MCF 10A (cell line): ENCODE measurements around the gene CDK14. TPM values are rescaled to one million over a fixed set of nuclear protein-coding genes. Genes with fewer than 3 reads are reported as not detected.
"Not testable (repeated sequence)": the region's sequence is repeated elsewhere in the genome, so short reads cannot be mapped to it uniquely, and the experiment has no call there.

Source experiments
- BruUV-seq: library from RNA; stranded (reverse); fragments of 400-500 nt; replicated peaks from 2 replicates; lab custom pipeline; 2021; lab: Mats Ljungman, UMichigan
- CTCF ChIA-PET: fragments of 300-600 bp; sonication (Branson Sonifier 250); formaldehyde crosslinking; extraction: SDS; loops from one replicate; lab custom pipeline; 2021; ENCODE audit warnings: antibody characterized with exemption, inconsistent platforms; lab: Yijun Ruan, JAX
- POLR2A ChIA-PET: fragments of 300-600, 350-650 bp; sonication (Branson Sonifier 250); formaldehyde crosslinking; extraction: SDS; loops from one replicate; lab custom pipeline; 2020; ENCODE audit warnings: antibody characterized with exemption, inconsistent platforms; lab: Yijun Ruan, JAX
- DNase-seq: peaks from one replicate; pipeline ENCODE4 v3.0.0-alpha.2; 2018; ENCODE audit not compliant: unreplicated experiment
- H3K27ac Mint-ChIP-seq: one replicate; pipeline ENCODE4 v1.8.0; 2022; ENCODE audit warnings: mild to moderate bottlenecking, low read depth, mixed read lengths; ENCODE audit not compliant: unreplicated experiment
- H3K27me3 Mint-ChIP-seq: one replicate; pipeline ENCODE4 v1.8.0; 2022; ENCODE audit warnings: mixed read lengths; ENCODE audit not compliant: insufficient read depth, unreplicated experiment
- H3K36me3 Mint-ChIP-seq: one replicate; pipeline ENCODE4 v1.8.0; 2022; ENCODE audit warnings: mild to moderate bottlenecking, moderate library complexity, mixed read lengths; ENCODE audit not compliant: insufficient read depth, unreplicated experiment
- H3K4me1 Mint-ChIP-seq: one replicate; pipeline ENCODE4 v1.8.0; 2022; ENCODE audit warnings: mixed read lengths; ENCODE audit not compliant: insufficient read depth, unreplicated experiment
- H3K4me3 Mint-ChIP-seq: one replicate; pipeline ENCODE4 v1.8.0; 2022; ENCODE audit warnings: mild to moderate bottlenecking, moderate library complexity, mixed read lengths; ENCODE audit not compliant: unreplicated experiment
- H3K9me3 Mint-ChIP-seq: one replicate; pipeline ENCODE4 v1.8.0; 2022; ENCODE audit warnings: mixed read lengths; ENCODE audit not compliant: unreplicated experiment
- intact Hi-C: fragments of 100-400 bp; cut with micrococcal nuclease; formaldehyde crosslinking; loops from 2 replicates; pipeline ENCODE4 v1.14.1; 2022
- total RNA-seq: library from RNA; stranded (reverse); gene quantifications from 2 replicates; pipeline ENCODE4 v1.2.3, GENCODE V29; 2022
- TF ChIP-seq, protein P1 (sequence below): fragments of 200-600 bp; IDR thresholded peaks from one replicate; pipeline ENCODE4 v1.8.0; 2022; ENCODE audit warnings: antibody characterized with exemption, mild to moderate bottlenecking; ENCODE audit not compliant: unreplicated experiment

Gene CDK14
- total RNA-seq, 1 experiment from 2014 or later = 32.0 TPM

DNA sequence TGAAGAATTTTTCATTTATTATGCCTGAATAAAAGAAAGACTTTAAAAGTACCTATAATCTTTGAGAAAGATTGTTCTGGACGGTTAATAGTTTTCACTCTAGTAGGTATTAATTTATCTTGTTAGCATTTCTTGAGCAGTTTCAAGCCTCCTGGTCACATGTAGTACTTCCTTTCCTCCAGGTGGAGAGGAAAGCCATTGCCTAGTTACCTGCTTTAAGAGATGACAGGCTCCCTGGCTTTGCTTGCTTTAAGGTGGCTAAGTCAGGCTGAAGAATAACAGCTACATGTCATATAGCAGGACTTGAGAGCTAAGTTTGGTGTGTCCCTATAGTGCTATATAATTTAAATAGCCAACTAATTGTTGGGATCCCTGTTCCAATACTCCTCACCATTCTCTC is 160.2 kb downstream of the CDK14 start:
- Mint-ChIP-seq H3K4me3 (no peak overlapping the region), H3K9me3 (no peaks in the 10 kb centered on the region), H3K4me1 (peaks cover 8% of the 10 kb centered on the region), H3K36me3 (no peaks in the 10 kb centered on the region), H3K27me3 (no peaks in the 10 kb centered on the region), H3K27ac (no peak overlapping the region)
- no peak for DNase-seq
- TF ChIP-seq, protein P1, sequence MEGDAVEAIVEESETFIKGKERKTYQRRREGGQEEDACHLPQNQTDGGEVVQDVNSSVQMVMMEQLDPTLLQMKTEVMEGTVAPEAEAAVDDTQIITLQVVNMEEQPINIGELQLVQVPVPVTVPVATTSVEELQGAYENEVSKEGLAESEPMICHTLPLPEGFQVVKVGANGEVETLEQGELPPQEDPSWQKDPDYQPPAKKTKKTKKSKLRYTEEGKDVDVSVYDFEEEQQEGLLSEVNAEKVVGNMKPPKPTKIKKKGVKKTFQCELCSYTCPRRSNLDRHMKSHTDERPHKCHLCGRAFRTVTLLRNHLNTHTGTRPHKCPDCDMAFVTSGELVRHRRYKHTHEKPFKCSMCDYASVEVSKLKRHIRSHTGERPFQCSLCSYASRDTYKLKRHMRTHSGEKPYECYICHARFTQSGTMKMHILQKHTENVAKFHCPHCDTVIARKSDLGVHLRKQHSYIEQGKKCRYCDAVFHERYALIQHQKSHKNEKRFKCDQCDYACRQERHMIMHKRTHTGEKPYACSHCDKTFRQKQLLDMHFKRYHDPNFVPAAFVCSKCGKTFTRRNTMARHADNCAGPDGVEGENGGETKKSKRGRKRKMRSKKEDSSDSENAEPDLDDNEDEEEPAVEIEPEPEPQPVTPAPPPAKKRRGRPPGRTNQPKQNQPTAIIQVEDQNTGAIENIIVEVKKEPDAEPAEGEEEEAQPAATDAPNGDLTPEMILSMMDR = no peak
- intact Hi-C loops = no loop called here
- BruUV-seq = no TSS peak
- ChIA-PET CTCF (interaction anchor here (0.6 to 2.4 kb wide), 4 partner anchors 10 to 47 kb away, joined by 3 to 7 read pairs (median 4); no protein-coding TSS in a partner anchor), POLR2A (no interaction called here)

DNA sequence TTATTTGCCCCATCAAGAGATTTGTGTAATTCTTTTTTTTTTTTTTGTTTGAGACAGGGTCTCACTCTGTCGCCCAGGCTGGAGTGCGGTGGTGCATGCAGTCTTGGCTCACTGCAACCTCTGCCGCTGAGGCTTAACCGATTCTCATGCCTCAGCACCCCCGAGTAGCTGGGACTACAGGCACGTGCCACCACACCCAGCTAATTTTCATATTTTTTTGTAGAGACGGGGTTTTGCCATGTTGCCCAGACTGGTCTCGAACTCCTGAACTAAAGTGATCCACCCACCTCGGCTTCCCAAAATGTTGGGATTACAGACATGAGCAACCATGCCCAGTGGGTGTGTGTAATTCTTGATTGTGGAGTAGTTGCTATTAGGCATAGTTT is 161.4 kb downstream of the CDK14 start:
- H3K27me3 Mint-ChIP-seq, H3K4me3 Mint-ChIP-seq, DNase-seq, H3K36me3 Mint-ChIP-seq, H3K9me3 Mint-ChIP-seq, H3K27ac Mint-ChIP-seq, intact Hi-C loops, BruUV-seq, POLR2A ChIA-PET, H3K4me1 Mint-ChIP-seq: not testable (repeated sequence)
- CTCF ChIA-PET = interaction anchor here (0.7 to 1.1 kb wide), 2 partner anchors 48 to 243 kb away, joined by 3 read pairs; no protein-coding TSS in a partner anchor

DNA sequence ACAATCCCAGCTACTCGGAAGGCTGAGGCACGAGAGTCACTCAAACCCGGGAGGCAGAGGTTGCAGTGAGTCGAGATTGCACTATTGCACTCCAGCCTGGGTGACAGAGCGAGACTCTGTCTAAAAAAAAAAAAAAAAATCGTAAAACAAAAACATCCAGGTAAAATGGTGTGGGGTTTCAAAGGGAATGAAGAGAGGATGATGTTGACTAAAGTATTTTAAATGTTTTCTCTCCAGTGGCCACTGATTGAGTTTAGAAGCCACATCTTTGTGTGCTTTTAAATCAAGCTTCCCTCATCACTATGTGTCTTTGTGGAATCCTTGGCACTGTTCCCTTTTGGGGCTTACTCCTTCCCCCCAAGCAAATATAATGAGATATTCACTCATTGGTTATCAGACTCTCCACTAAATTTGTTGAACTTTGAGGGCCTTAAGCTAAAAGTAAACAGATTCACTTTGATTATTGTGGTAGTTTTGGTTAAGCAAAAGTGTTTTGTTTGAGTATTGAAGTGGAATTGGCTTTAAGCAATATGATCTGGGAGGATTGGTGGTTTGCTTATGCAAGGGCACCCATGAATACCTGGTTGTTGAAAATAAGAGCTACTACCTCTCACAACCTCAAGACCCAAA is 162.9 kb downstream of the CDK14 start:
- BruUV-seq = no TSS peak
- CTCF ChIA-PET = no interaction called here
- no peak for DNase-seq
- TF ChIP-seq, protein P1 = no peak
- Mint-ChIP-seq H3K4me3 (no peak overlapping the region), H3K27ac (no peak overlapping the region), H3K27me3 (no peaks in the 10 kb centered on the region), H3K36me3 (no peaks in the 10 kb centered on the region), H3K4me1 (peaks cover 8% of the 10 kb centered on the region), H3K9me3 (no peaks in the 10 kb centered on the region)
- intact Hi-C loops = no loop called here
- POLR2A ChIA-PET = interaction anchor here (0.5 kb wide), 1 partner anchor 248 kb away, joined by 3 read pairs; no protein-coding TSS in a partner anchor

DNA sequence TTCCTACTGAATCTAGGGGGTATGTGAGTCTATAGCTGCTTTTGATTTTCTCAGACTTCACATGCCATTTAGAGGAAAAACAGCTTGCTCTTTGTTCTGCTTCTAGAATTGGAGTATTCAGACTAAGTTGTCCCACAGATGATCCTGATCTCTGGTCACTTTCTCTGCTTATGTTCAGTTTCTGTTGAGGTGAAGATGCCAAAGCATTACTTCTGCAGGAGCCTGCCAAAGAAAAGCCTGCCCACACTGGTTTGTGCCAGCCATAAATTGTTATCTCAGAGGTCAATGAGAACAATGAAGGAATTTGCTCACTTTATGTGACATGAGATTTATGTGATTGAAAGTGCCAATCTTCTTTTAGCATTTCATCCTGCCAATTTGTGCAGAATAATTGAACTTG is 163.6 kb downstream of the CDK14 start:
- H3K27ac Mint-ChIP-seq = no peak overlapping the region
- H3K4me3 Mint-ChIP-seq = no peak overlapping the region
- no peaks in the 10 kb centered on the region for H3K27me3 Mint-ChIP-seq
- no TSS peak for BruUV-seq
- CTCF ChIA-PET = no interaction called here
- no peaks in the 10 kb centered on the region for H3K9me3 Mint-ChIP-seq
- TF ChIP-seq, protein P1 = no peak
- POLR2A ChIA-PET = interaction anchor here (0.5 kb wide), 1 partner anchor 249 kb away, joined by 3 read pairs; no protein-coding TSS in a partner anchor
- H3K36me3 Mint-ChIP-seq = no peaks in the 10 kb centered on the region
- H3K4me1 Mint-ChIP-seq = peaks cover 8% of the 10 kb centered on the region
- intact Hi-C loops = no loop called here
- no peak for DNase-seq
